HG02642 (cell line): ENCODE data around the gene SIRT4.
"Not testable (repeated sequence)": the region's sequence is repeated elsewhere in the genome, so short reads cannot be mapped to it uniquely, and the experiment has no call there.

ENCODE experiments used
- ATAC-seq: cut with Tn5 transposase; IDR thresholded peaks from one replicate; pipeline ENCODE4 v1.9.1; 2021; ENCODE audit warnings: mild to moderate bottlenecking; ENCODE audit not compliant: unreplicated experiment, poor library complexity

The SIRT4 gene, protein sequence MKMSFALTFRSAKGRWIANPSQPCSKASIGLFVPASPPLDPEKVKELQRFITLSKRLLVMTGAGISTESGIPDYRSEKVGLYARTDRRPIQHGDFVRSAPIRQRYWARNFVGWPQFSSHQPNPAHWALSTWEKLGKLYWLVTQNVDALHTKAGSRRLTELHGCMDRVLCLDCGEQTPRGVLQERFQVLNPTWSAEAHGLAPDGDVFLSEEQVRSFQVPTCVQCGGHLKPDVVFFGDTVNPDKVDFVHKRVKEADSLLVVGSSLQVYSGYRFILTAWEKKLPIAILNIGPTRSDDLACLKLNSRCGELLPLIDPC

DNA sequence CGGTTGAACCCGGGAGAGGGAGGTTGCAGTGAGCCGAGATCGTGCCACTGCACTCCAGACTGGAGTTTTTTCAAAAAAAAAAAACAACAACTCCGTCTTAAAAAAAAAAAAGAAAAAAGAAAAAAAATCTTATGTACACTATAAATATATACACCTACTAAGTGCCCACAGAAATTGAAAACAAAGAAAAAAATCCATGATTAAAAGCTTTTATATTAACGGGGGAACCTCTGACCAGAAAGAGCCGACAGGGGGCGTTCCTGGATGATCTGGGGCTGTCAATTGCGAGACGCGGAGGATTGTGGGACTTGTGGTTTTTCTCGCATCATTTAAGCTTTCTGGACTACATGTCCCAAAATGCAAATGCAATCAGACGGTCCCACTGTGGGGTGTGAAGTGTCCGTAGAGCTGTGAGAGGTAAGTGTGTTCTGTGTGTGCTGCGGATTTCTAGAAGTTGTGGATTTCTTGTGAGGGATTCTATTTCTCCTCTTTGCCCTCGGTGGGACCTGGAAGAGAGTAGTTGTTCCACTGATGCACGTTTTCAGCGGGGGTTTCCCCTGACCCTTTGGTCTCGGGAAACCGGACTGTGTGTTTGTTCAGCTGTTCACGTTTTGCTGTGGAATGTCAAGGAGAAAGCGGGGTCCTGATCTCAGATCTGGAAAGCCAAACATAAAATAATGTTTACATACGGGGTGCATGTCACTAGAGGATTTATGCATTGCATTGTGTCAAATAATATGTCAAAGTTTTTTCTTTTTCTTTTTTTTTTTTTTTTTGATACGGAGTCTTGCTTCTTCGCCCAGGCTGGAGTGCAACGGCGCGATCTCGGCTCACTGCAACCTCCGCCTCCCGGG is at the start of gene SIRT4:
Gene SIRT4 (plus strand): TSS at position 360 of the 854 bp plus-strand sequence. CDS start 1,241 bp downstream, outside the sequence.
- peak; percentile 97 for ATAC-seq

DNA sequence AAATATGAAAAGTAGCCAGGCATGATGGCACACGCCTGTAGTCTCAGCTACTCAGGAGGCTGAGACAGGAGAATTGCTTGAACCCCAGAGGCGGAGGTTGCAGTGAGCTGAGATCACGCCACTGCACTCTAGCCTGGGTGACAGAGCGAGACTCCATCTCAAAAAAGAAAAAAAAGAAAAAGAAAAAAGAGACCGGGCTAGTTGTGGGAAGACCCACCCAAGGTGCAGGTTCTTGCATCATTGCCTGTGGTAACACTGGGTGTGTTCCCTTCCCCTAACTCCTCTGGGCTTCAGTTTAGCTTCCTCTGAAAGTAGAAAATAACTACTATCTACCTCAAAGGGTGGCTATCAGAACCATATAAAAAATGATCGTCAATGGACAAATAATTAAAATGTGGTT is 48.8 kb upstream of the SIRT4 start:
- not testable (repeated sequence) for ATAC-seq

DNA sequence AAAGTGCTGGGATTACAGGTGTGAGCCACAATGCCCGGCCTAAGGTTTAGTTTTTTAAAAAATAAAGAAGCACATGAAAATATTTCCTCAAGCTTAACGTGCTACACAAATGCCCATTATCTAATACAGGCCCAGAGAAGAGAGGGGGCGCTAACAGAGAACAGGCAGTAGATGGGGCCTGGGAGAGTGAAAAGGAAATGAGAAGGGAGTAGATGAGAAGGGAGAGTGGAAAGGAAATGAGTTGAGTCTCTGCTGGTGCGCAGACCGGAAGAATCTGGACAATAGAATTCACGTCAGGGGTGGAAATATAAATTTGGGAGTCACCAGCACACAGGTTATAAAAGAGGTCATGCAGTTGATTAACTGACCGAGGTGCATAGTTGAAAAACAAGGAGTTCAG is 47.3 kb upstream of the SIRT4 start:
- no peak for ATAC-seq

DNA sequence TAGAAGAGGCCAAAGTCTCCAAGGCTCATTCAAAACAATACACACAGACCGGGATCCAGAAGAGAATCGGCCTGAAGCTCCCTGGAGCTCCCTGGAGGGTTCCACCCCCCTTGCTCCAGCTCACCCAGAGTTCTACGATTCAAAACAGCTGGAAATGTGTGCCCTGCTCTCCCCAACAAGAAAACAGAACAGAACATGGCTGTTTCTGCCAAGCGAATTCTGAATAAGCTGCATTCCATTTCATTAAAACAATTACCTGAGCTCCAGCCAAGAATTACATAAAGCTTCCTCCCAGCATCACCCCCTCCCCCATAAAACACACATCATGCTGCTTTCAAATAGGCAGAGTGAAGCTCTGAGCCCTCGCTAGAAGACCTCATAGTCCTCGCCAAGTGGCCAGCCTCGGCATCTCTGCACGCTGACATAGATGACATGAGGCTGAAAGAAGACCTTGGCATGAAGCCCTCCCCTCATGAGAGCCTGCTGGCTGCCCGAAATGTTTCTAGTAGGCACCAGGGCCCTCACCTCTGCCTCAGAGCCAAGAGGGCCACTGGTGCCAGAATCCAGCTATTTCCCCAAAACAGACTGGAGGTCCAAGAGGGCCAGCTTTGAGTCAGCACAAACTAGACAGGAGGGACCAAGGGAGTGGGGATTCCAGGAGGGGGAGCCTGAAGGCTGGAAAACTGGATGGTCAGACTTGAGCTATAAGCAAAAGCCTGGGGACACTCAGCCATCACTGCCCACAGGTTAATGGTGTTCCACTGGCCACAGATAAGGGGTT is 44.9 kb upstream of the SIRT4 start:
- ATAC-seq, result no peak

DNA sequence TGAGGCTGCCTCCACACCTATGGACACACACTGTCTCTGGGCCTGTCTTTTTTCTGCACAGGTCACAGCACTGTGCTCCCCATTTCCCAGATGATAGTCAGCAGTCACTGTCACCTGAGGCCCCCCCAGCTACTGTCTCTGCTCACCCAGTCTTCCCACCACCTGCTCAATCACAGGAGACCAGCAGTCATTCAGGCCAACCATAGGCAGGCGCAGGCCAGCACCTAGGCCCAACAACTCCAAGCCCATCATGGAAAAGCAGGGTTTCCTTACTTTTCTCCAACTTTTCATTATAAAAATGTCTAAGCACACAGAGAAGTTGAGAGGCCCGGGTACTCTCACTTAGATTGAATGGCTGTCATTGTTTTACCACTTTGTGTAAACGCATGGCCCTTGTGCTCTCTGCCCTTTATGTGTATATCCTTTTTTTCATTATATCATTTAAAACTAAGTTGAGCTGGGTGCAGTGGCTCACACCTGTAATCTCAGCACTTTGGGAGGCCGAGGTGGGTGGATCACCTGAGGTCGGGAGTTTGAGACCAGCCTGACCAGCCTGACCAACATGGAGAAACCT is 43.7 kb upstream of the SIRT4 start:
- no peak for ATAC-seq

DNA sequence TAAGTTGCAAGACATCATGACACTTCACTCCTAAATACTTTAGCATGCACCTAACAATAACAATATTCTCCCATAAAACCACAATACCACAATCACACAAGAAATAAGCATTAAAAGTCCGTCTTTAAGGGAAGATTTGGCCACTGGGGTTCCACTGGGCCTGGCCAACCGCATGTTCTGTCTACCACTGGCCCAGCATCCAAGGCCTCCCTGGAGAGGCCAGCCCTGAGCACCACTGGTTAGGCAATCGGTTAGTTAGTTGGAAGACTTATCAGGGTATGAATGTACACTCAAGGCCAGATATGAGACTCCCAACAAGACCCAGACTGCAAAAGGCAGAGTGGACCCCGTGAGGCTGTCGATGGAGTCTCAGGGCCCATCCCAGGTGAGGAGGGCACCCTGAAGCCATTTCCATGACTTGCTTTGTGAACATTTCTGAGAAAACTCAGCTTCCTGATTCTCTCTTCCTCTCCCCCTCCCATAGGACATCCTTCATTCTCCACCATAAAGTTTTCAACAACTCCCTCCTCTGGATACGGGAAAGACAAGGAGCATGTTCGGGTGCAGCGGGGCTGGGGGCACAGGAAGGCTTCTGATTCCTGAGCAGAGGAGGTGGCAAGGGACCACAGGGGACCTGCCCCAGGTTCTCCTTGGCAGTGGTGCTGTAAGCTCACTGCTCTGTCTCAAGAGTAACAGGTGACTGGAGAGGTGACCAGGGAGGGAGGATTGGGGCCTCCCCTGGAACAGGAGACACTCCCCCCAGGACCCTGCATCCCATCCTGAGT is 42.5 kb upstream of the SIRT4 start:
- no peak for ATAC-seq

DNA sequence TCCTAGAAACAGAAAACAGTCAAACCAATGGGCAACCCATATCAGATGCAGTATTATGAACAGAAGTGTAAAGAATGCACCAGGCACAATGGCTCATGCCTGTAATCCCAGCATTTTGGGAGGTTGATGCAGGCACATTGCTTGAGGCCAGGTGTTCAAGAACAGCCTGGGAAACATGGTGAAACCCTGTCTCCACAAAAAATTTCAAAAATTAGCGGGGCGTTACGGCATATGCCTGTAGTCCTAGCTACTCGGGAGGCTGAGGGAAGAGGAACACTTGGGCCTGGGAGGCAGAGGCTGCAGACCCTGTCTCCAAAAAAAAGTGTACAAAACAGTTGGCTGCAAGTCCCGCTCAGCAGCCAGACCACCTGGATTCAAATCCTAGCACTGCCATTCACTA is 41.5 kb upstream of the SIRT4 start:
- ATAC-seq, result no peak

DNA sequence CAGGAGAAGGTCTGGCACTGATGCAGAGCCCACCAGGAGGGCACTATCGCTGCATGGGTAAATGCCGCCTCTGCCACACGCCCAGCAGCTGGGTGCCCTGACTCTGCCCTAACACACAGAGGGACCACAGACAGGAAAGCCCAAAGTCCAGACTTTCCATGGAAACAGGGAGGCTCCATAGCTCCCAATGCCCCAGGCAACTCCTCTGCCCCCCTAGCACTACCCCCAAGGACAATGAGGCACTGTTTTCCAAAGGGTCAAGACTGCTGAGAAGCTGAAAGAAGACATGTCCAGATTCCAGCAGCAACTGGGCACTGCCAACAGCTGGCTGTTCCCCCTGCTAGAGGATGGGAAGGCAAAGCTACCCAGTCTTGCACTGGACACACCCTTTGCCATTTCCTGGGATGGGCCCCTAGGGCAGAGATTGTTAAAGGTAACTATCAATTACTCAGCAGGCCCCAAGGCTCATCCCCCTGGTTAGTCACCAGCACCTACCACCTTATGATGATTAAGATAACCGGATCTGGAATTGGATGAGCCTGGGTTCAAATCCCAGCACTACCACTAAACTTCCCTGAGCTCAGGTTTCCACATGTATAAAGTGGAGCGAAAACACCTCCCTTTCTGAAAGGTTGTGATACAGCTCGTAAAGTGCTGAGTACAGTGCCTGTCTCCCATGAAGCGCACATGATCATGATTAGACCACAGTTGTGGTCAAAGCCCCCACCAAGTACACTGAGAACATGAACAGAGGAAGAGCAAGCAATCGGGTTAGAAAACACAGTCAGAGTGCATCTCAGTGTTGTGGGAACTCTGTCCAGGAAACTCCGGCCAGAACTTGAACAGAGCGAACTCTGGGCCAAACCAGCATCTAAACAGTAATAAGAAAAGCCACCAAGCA is 39.9 kb upstream of the SIRT4 start:
- no peak for ATAC-seq

DNA sequence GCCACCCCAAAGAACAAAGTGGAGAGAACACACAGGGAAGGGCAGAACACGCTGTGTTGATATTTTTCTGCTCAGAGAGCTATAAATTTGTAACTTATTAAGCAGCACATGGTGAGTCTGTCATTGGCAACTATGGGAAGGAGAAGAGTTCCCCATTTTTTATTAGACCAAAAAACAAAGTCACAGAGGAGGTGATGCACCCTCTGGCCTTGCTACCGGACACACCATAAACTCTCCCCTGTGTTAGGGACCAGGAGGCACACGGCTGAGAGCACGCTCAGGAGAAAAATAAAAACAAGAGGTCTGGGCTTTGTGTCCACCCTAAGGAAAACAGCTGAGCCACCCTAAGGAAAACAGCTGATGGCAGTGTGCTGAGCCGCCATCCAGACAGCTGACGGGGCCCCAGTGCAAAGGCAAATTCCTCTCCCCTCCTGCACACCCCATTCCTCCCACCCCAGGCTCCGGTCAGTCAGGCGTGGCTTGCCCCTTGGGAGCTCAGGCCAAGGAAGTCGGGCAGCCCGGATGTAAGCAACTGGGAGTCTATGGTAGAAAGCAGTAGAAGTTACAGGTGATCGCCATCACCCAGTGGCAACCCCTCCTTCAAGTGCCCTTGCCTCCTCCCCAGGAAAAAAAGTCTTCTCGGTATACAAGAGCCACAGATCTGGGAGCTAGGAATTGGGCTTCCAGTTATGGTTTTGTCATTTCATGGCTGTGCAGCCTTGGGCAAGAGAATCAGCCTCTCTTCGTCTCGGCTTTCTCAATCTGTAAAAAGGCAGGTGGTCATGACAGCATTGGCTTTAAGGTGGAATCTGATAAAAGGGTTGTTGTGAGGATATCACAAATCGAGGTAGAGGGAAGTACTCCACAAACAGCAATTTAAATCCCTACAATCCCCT is 39.0 kb upstream of the SIRT4 start:
- ATAC-seq, result no peak

DNA sequence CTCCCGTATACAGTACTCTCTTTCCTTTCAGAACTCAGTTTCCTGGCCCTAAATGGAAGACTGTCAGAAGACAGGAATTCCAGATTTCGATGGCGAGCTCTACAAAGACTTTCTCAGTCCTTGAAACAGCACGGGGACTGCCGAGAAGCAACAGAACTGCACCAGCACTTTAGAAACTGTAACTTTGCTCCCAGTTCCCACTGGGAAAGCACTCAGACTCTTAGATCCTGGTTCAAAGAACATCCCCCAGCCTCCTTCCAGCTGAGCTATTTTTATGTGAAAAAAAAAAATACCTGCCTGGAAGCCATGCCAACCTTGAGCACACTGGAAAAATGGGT is 38.4 kb upstream of the SIRT4 start:
- ATAC-seq, result no peak

DNA sequence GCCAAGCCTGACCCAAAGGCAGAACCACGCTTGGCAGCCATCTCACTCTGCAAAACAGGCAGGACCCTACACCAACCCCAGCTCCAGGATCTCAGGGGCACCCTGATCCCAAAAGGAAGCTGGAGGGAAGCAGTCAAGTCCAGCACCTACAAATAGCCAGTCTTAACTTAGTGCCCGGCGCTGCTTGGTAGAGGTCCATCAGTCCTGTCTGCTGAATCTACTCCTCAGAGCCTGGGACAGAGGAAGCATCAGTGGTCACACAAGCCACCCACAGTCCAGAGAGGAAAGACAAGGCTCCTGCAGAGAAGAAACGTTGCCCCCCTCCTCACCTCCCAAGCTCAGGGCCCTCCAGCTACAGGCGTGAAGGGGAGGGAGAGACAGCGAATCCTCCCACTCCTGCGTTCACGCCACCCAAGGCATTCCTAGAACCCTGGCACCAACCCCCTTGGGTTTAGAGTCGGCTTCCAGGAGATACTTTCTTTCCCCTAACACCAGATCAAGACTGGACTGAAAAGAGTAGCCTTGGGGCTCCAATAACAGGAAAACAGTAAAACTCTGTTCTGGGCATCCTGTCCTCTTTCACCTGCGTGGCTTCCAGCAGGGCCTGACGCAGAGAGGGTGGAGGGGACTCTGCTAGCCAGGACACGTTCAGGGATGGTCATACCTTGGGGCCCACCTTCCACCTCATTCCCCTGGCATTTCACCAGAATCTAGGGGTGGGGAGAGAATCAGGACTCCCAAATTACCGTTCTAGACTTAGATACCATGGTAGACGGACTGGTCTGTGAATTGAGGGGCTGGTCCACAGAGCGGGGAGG is 37.8 kb upstream of the SIRT4 start:
- no peak for ATAC-seq

DNA sequence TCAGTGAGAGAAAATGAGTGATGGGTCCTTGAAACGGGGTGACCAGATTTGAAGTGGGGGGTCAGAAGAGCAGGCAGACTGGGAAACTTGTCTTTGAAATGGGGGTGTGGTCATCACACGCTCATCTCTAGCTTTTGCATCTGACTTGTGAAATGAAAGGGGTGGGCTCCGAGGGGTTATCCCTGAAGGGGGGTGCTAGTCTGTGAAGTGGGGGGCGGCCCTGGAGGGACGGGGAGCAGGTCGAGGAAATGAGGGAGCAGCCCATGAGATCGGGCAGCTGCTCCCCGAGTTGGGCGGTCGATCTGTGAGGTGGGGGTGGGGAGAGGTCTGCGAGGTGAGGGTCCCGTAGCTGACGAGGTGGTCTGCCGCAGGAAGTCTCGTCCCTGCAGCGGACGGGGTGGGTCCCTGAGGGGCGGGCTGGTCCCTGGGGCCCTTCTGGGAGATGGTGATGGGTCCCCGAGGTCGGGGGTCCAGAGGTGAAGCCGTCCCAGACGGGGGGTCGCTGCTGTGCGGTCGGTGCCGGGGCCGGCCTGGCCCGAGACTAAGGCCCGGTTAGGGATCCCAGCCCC is 37.1 kb upstream of the SIRT4 start:
- ATAC-seq, result no peak

DNA sequence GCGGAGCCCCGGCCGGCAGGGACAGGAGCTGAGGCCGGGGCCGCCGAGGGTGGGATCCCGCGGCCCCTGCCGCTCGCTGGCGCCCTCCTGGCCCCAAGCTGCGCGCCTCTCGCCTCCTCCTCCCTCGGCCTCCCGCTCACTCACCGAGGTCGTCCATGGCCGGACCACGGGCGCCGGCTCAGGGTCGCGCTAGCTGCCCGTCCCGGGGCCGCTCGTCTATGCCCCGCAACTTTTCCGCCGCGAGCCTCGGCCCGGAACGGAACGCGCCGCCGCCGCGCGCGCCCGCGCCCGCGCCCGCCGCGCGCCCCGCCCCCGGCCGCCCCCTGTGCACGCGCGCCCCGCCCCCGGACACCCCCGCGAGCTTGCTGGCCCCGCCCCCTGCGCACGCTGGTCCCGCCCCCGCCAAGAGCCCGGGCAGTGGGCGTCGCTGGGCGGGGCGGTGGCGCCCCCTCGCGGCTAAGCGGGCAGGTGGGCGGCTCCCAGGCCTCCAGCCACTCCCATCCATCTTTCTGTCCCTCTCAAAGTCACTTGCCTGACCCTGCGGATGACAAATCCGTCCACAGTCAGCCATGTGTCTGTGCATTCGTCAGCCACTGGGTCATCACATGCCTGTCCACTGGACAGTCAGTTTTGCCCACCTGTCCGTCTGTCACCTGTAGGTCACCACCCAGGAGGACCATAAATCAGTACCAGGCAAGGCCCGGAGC is 36.5 kb upstream of the SIRT4 start, which contains the start of gene PXN:
Gene PXN (minus strand): TSS at position 258 of the 707 bp plus-strand sequence. CDS start 101 bp downstream, at position 157.
- ATAC-seq, result peak; percentile 77

DNA sequence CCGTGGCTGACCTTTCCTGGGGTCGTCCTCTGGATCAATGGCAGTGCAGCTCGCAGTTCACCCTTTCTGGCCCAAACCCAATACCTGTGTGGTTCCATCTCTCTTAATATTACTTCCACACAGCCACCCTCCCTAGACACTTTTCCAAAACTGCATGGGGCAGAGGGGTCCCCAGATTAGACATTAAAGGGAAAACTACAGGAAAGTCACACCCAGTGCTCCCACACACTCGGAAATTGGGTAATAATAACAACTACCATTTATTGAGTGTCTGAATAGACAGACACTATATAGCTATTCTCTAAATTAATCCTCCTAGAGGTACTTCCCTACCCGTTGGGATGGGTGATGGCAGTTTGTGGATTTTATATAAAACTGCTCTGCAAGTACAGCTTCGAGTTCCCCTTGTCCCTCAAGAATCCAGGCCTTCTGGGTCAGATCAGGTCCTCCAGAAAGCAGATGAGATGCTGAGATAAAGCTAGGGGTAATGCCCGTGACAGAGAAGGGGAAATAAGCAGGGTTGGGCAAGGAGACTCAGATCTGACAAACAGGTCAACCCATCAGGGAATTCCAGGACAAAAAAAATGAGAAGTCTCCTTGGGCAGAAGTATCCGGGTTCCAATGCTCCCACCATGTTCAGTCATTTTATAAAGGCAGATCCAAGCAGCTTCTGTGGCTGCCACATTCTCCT is 35.8 kb upstream of the SIRT4 start:
- ATAC-seq, result no peak

DNA sequence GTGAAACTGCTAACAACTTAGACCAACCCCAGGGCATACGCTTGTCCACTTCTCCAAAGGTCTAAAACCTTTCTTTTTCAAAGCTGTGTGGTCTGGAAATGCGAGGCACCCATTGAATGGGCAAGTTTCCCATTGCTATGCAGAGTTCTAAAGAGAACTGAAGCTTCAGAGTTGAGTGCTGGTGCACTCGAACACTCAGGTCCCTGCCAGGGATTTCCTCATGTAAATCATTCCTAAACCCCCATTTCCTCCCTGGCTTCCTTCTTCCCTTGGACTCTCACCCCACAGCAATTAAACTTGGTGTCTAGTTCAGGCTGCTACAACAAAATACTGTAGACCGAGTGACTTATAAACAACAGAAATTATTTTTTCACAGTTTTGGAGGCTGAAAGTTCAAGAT is 34.4 kb upstream of the SIRT4 start:
- ATAC-seq, result no peak
